ENCODE results near the gene DUSP22.

DNA sequence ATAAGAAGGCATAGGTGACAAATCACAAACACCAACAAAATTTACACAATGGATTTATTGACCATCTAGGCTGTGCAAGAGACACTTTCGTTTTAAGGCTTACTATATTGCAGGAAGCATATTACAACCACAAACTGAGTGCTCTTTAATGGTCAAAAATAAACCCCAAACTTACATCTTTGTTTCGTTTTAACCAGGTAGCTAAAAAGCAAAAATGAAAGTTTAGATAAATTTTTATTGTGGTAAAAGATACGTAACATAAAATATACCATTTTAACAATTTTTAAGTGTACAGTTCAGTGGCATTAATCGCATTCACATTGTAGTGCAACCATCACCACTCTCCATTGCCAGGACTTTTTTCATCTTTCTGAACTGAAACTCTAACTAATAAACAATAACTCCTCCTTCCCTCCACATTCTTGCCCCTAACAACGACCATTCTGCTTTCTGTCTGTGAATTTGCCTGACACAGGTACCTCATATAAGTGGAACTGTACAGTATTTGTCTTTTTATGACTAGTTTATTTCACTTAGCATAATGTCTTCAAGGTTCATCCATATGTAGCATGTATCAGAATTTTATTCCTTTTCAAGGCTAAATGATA, 32.3 kb upstream of the DUSP22 start:
- no peak for TF ChIP-seq SIN3A (IDR thresholded peaks at IDR 0.05; ENCODE audit: borderline replicate concordance, insufficient read depth, low read length)
- no peak for TF ChIP-seq POLR2AphosphoS5 (IDR thresholded peaks at IDR 0.05; ENCODE audit: low read depth, low read length)
- TF ChIP-seq TAF1 (IDR thresholded peaks at IDR 0.05; ENCODE audit: borderline replicate concordance, insufficient read depth, low read length) = no peak
- TF ChIP-seq, protein P1, sequence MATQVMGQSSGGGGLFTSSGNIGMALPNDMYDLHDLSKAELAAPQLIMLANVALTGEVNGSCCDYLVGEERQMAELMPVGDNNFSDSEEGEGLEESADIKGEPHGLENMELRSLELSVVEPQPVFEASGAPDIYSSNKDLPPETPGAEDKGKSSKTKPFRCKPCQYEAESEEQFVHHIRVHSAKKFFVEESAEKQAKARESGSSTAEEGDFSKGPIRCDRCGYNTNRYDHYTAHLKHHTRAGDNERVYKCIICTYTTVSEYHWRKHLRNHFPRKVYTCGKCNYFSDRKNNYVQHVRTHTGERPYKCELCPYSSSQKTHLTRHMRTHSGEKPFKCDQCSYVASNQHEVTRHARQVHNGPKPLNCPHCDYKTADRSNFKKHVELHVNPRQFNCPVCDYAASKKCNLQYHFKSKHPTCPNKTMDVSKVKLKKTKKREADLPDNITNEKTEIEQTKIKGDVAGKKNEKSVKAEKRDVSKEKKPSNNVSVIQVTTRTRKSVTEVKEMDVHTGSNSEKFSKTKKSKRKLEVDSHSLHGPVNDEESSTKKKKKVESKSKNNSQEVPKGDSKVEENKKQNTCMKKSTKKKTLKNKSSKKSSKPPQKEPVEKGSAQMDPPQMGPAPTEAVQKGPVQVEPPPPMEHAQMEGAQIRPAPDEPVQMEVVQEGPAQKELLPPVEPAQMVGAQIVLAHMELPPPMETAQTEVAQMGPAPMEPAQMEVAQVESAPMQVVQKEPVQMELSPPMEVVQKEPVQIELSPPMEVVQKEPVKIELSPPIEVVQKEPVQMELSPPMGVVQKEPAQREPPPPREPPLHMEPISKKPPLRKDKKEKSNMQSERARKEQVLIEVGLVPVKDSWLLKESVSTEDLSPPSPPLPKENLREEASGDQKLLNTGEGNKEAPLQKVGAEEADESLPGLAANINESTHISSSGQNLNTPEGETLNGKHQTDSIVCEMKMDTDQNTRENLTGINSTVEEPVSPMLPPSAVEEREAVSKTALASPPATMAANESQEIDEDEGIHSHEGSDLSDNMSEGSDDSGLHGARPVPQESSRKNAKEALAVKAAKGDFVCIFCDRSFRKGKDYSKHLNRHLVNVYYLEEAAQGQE (IDR thresholded peaks at IDR 0.05; ENCODE audit: insufficient read depth in 1 of 2, low read depth in 2 of 2, low read length in 2 of 2) = no peak
- no peak for TF ChIP-seq FOXP2 (optimal IDR thresholded peaks at IDR 0.05; ENCODE audit: borderline replicate concordance, extremely low read depth, extremely low read length, insufficient read depth)

Data from PFSK-1 (cell line).